Activated CD8-positive, alpha-beta T cell treated with anti-CD3 and anti-CD28 coated beads, Interleukin-2, amount 10 ng/mL, durations not matched to agents 7 days and 5 days (primary cell): Measurements from ENCODE around the gene RMRP. TPM values are rescaled to one million over a fixed set of nuclear protein-coding genes. Genes with fewer than 3 reads are reported as not detected.

Source experiments
- ATAC-seq: fragments of 150-1000 bp; cut with Tn5 transposase; one replicate; pipeline ENCODE4 v1.10.0; 2021; ENCODE audit warnings: moderate library complexity
- CTCF ChIA-PET: fragments of 350-600 bp; sonication (Branson Sonifier 250); formaldehyde crosslinking; loops from one replicate; lab custom pipeline; 2021; ENCODE audit warnings: antibody characterized with exemption; lab: Charles Lee
- POLR2A ChIA-PET: fragments of 350-600 bp; sonication (Branson Sonifier 250); formaldehyde crosslinking; loops from one replicate; lab custom pipeline; 2021; ENCODE audit warnings: antibody characterized with exemption; lab: Charles Lee
- DNase-seq: peaks from one replicate; pipeline ENCODE4 v3.0.0-alpha.2; 2020
- H3K27ac Mint-ChIP-seq: one replicate; pipeline ENCODE4 v1.8.0; 2021; ENCODE audit warnings: mild to moderate bottlenecking, mixed read lengths
- H3K27me3 Mint-ChIP-seq: one replicate; pipeline ENCODE4 v1.8.0; 2021; ENCODE audit warnings: low read depth, mixed read lengths
- H3K36me3 Mint-ChIP-seq: one replicate; pipeline ENCODE4 v1.8.0; 2021; ENCODE audit warnings: low read depth, mixed read lengths
- H3K4me1 Mint-ChIP-seq: one replicate; pipeline ENCODE4 v1.8.0; 2021; ENCODE audit warnings: low read depth, mixed read lengths
- H3K4me3 Mint-ChIP-seq: one replicate; pipeline ENCODE4 v1.8.0; 2021; ENCODE audit warnings: mild to moderate bottlenecking, mixed read lengths
- H3K9me3 Mint-ChIP-seq: one replicate; pipeline ENCODE4 v1.8.0; 2022; ENCODE audit warnings: mixed read lengths; ENCODE audit not compliant: insufficient read depth
- total RNA-seq, 2 experiments: library from RNA; stranded (reverse); gene quantifications; one replicate each; pipeline ENCODE4 v1.2.3, GENCODE V29; 2021

The RMRP gene
- total RNA-seq, 2 experiments from 2014 or later, result 7,126 to 12,592 TPM

DNA sequence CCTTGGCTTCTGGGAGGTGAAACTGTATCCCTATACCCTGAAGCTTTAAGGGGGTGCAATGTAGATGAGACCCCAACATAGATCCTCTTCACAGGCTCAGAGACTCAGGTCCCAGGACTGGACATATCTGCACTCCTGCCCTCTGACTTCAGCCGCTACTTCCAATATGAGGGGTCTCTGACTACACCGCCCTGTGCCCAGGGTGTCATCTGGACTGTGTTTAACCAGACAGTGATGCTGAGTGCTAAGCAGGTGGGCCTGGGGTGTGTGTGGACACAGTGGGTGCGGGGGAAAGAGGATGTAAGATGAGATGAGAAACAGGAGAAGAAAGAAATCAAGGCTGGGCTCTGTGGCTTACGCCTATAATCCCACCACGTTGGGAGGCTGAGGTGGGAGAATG is 21.3 kb upstream of the RMRP start:
- no peak overlapping the region for H3K27ac Mint-ChIP-seq
- peaks cover 15% of the 10 kb centered on the region for H3K4me1 Mint-ChIP-seq

DNA sequence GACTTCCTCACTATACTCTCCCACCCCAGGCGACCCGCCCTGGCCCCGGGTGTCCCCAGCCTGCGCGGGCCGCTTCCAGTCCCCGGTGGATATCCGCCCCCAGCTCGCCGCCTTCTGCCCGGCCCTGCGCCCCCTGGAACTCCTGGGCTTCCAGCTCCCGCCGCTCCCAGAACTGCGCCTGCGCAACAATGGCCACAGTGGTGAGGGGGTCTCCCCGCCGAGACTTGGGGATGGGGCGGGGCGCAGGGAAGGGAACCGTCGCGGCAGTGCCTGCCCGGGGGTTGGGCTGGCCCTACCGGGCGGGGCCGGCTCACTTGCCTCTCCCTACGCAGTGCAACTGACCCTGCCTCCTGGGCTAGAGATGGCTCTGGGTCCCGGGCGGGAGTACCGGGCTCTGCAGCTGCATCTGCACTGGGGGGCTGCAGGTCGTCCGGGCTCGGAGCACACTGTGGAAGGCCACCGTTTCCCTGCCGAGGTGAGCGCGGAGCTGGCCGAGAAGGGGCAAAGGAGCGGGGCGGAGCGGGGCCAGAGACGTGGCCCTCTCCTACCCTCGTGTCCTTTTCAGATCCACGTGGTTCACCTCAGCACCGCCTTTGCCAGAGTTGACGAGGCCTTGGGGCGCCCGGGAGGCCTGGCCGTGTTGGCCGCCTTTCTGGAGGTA is 18.0 kb upstream of the RMRP start:
- H3K4me3 Mint-ChIP-seq, result peak overlapping the region; percentile 62
- peak; percentile 62 for ATAC-seq
- CTCF ChIA-PET, result interaction anchor here (0.7 to 4.3 kb wide), 9 partner anchors 11 to 206 kb away, joined by 3 to 32 read pairs (median 4); partner anchors contain the start of genes ARHGEF39, CCDC107 and RMRP

More for the DNA sequence above, 21.3 kb upstream of the RMRP start:
- POLR2A ChIA-PET, result no interaction called here
- no peaks in the 10 kb centered on the region for H3K9me3 Mint-ChIP-seq
- DNase-seq (no peak), ATAC-seq (no peak)
- H3K4me3 Mint-ChIP-seq, result no peak overlapping the region
- H3K36me3 Mint-ChIP-seq, result no peaks in the 10 kb centered on the region
- H3K27me3 Mint-ChIP-seq, result peaks cover 11% of the 10 kb centered on the region
- CTCF ChIA-PET, result interaction anchor here (1.1 to 2.6 kb wide), 5 partner anchors 10 to 49 kb away, joined by 3 to 12 read pairs (median 4); partner anchors contain the start of genes CCDC107 and RMRP

DNA sequence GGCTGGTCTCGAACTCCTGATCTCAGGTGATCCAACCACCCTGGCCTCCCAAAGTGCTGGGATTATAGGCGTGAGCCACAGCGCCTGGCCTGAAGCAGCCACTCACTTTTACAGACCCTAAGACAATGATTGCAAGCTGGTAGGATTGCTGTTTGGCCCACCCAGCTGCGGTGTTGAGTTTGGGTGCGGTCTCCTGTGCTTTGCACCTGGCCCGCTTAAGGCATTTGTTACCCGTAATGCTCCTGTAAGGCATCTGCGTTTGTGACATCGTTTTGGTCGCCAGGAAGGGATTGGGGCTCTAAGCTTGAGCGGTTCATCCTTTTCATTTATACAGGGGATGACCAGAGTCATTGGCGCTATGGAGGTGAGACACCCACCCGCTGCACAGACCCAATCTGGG is 17.4 kb upstream of the RMRP start:
- no peaks in the 10 kb centered on the region for H3K9me3 Mint-ChIP-seq
- H3K4me3 Mint-ChIP-seq, result peak overlapping the region; percentile 62
- no peak overlapping the region for H3K27ac Mint-ChIP-seq
- H3K4me1 Mint-ChIP-seq, result peaks cover 15% of the 10 kb centered on the region
- DNase-seq (no peak), ATAC-seq (peak; percentile 35)
- POLR2A ChIA-PET, result interaction anchor here (0.6 to 1.7 kb wide), 3 partner anchors 11 to 79 kb away, joined by 3 read pairs; partner anchors contain the start of gene SIT1
- H3K27me3 Mint-ChIP-seq, result peaks cover 21% of the 10 kb centered on the region
- CTCF ChIA-PET, result interaction anchor here (0.7 to 4.3 kb wide), 9 partner anchors 10 to 207 kb away, joined by 3 to 32 read pairs (median 4); partner anchors contain the start of genes ARHGEF39, CCDC107 and RMRP
- H3K36me3 Mint-ChIP-seq, result no peaks in the 10 kb centered on the region

More for the DNA sequence above, 18.0 kb upstream of the RMRP start:
- no peak overlapping the region for H3K27ac Mint-ChIP-seq
- peaks cover 19% of the 10 kb centered on the region for H3K27me3 Mint-ChIP-seq
- DNase-seq, result peak; percentile 38
- H3K4me1 Mint-ChIP-seq, result peaks cover 15% of the 10 kb centered on the region
- POLR2A ChIA-PET, result interaction anchor here (0.6 to 1.7 kb wide), 3 partner anchors 12 to 79 kb away, joined by 3 read pairs; partner anchors contain the start of gene SIT1
- H3K36me3 Mint-ChIP-seq, result no peaks in the 10 kb centered on the region
- H3K9me3 Mint-ChIP-seq, result no peaks in the 10 kb centered on the region

DNA sequence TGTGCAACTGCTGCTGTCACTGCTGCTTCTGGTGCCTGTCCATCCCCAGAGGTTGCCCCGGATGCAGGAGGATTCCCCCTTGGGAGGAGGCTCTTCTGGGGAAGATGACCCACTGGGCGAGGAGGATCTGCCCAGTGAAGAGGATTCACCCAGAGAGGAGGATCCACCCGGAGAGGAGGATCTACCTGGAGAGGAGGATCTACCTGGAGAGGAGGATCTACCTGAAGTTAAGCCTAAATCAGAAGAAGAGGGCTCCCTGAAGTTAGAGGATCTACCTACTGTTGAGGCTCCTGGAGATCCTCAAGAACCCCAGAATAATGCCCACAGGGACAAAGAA is 16.2 kb upstream of the RMRP start:
- Mint-ChIP-seq H3K27ac (no peak overlapping the region), H3K4me3 (no peak overlapping the region), H3K27me3 (peaks cover 21% of the 10 kb centered on the region), H3K9me3 (no peaks in the 10 kb centered on the region), H3K36me3 (no peaks in the 10 kb centered on the region), H3K4me1 (peaks cover 15% of the 10 kb centered on the region)
- ATAC-seq (no peak), DNase-seq (no peak)
- ChIA-PET POLR2A (no interaction called here), CTCF (interaction anchor here (1.1 to 4.3 kb wide), 3 partner anchors 15 to 22 kb away, joined by 4 to 32 read pairs (median 7); no protein-coding TSS in a partner anchor)

- Mint-ChIP-seq H3K4me3 (no peak within 1 kb of the TSS), H3K27me3 (peaks cover 21% of the 10 kb centered on the region), H3K4me1 (peaks cover 15% of the 10 kb centered on the region), H3K36me3 (no peaks in the 10 kb centered on the region), H3K9me3 (no peaks in the 10 kb centered on the region), H3K27ac (no peak within 1 kb of the TSS)
- ATAC-seq, result no peak
- CTCF ChIA-PET, result interaction anchor here (0.7 to 1.6 kb wide), 3 partner anchors 14 to 27 kb away, joined by 3 to 7 read pairs (median 4); no protein-coding TSS in a partner anchor
- DNase-seq, result no peak
- POLR2A ChIA-PET, result interaction anchor here (0.8 to 1.2 kb wide), 2 partner anchors 9 to 16 kb away, joined by 3 read pairs; partner anchors contain the start of genes ARHGEF39 and RMRP
Observed at GRCh38 chr9:35673132-35674024, 15.6 kb upstream of the RMRP start, which contains the start of gene CA9. Gene CA9, plus strand, starts transcription at chr9:35673928. Its CDS starts 32 bp downstream, at chr9:35673960.

- CTCF ChIA-PET, result interaction anchor here (0.8 to 5.4 kb wide), 8 partner anchors 10 to 58 kb away, joined by 3 to 25 read pairs (median 4); partner anchors contain the start of genes CCDC107 and RMRP
- Mint-ChIP-seq H3K36me3 (no peaks in the 10 kb centered on the region), H3K27ac (no peak overlapping the region), H3K9me3 (no peaks in the 10 kb centered on the region), H3K4me1 (peaks cover 24% of the 10 kb centered on the region), H3K27me3 (peaks cover 14% of the 10 kb centered on the region), H3K4me3 (no peak overlapping the region)
- ATAC-seq (no peak), DNase-seq (no peak)
- POLR2A ChIA-PET, result interaction anchor here (2.2 kb wide), 1 partner anchor 20 kb away, joined by 6 read pairs; no protein-coding TSS in a partner anchor
Observed at GRCh38 chr9:35669331-35670145, 11.7 kb upstream of the RMRP start.

- peaks cover 6% of the 10 kb centered on the region for H3K36me3 Mint-ChIP-seq
- DNase-seq (no peak), ATAC-seq (no peak)
- no peaks in the 10 kb centered on the region for H3K9me3 Mint-ChIP-seq
- ChIA-PET CTCF (interaction anchor here (1.0 to 5.4 kb wide), 2 partner anchors 9 to 21 kb away, joined by 3 to 25 read pairs; partner anchors contain the start of genes CCDC107 and RMRP), POLR2A (no interaction called here)
- H3K27me3 Mint-ChIP-seq, result peaks cover 2% of the 10 kb centered on the region
- H3K4me1 Mint-ChIP-seq, result peaks cover 37% of the 10 kb centered on the region
- H3K27ac Mint-ChIP-seq, result no peak overlapping the region
- no peak overlapping the region for H3K4me3 Mint-ChIP-seq
Observed at GRCh38 chr9:35667939-35668338, 10.1 kb upstream of the RMRP start.

DNA sequence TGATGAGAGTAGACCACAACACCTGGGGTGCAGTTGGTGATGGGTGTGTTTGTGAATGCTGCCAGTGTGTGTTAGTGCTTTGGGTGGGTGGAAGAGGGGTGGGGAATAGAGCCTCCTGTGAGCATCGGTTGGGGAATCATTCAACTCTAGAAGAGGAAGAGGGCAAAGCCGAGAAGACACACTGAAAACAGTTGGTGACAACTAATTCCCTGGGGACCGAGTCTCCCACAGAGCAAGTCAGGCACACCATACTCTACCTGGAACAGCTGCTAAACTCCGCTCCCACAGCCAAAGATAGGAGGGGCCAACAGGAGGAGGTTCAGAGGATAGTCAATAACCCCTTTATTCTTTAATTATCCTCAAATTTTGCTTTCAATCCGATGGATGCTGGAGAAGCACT is 8.7 kb upstream of the RMRP start:
- Mint-ChIP-seq H3K4me1 (peaks cover 51% of the 10 kb centered on the region), H3K4me3 (no peak overlapping the region), H3K27me3 (peaks cover 2% of the 10 kb centered on the region), H3K27ac (peak overlapping the region; percentile 51), H3K9me3 (no peaks in the 10 kb centered on the region), H3K36me3 (peaks cover 19% of the 10 kb centered on the region)
- ChIA-PET CTCF (interaction anchor here (1.4 to 11.2 kb wide), 5 partner anchors 8 to 90 kb away, joined by 3 to 140 read pairs (median 25); partner anchors contain the start of genes CCDC107, CD72 and RMRP), POLR2A (interaction anchor here (1.6 to 4.8 kb wide), 2 partner anchors 17 to 18 kb away, joined by 5 to 54 read pairs; partner anchors contain the start of gene SIT1)
- ATAC-seq (no peak), DNase-seq (no peak)

- ChIA-PET CTCF (interaction anchor here (1.1 to 11.2 kb wide), 10 partner anchors 9 to 91 kb away, joined by 3 to 140 read pairs (median 16); partner anchors contain the start of genes CD72 and TESK1), POLR2A (interaction anchor here (0.6 to 4.8 kb wide), 7 partner anchors 10 to 236 kb away, joined by 3 to 54 read pairs (median 6); partner anchors contain the start of genes CREB3, RMRP, SIT1 and TESK1)
- Mint-ChIP-seq H3K36me3 (peaks cover 23% of the 10 kb centered on the region), H3K4me3 (peak overlapping the region; percentile 86), H3K27me3 (peaks cover 2% of the 10 kb centered on the region), H3K27ac (peak overlapping the region; percentile 70), H3K4me1 (peaks cover 55% of the 10 kb centered on the region), H3K9me3 (no peaks in the 10 kb centered on the region)
- no peak for ATAC-seq
- DNase-seq, result no peak
Observed at GRCh38 chr9:35666045-35666444, 8.2 kb upstream of the RMRP start.

- no peak for DNase-seq
- Mint-ChIP-seq H3K36me3 (peaks cover 29% of the 10 kb centered on the region), H3K9me3 (no peaks in the 10 kb centered on the region), H3K27ac (peak overlapping the region; percentile 86), H3K4me1 (peaks cover 61% of the 10 kb centered on the region), H3K4me3 (peak overlapping the region; percentile 86), H3K27me3 (peaks cover under 1% of the 10 kb centered on the region)
- no peak for ATAC-seq
- POLR2A ChIA-PET, result interaction anchor here (0.6 to 4.8 kb wide), 11 partner anchors 9 to 550 kb away, joined by 3 to 54 read pairs (median 5); partner anchors contain the start of genes ATOSB, CREB3, RMRP and SIT1
- CTCF ChIA-PET, result interaction anchor here (0.7 to 12.4 kb wide), 13 partner anchors 9 to 139 kb away, joined by 3 to 214 read pairs (median 10); partner anchors contain the start of genes CD72, SIT1 and TESK1
Observed at GRCh38 chr9:35665471-35665818, 7.6 kb upstream of the RMRP start.
